HG03378 (cell line): ENCODE results near the gene SDHC.

ENCODE experiments used
- ATAC-seq: cut with Tn5 transposase; IDR thresholded peaks from one replicate; pipeline ENCODE4 v1.9.1; 2021; ENCODE audit warnings: mild to moderate bottlenecking, moderate library complexity; ENCODE audit not compliant: unreplicated experiment

Gene SDHC

GRCh38 chr1:161314201-161314981 lies at the start of gene SDHC:
TSS of gene SDHC (plus strand) at chr1:161314381. CDS start at chr1:161314406, 25 bp downstream.
- ATAC-seq: peak; percentile 84

DNA sequence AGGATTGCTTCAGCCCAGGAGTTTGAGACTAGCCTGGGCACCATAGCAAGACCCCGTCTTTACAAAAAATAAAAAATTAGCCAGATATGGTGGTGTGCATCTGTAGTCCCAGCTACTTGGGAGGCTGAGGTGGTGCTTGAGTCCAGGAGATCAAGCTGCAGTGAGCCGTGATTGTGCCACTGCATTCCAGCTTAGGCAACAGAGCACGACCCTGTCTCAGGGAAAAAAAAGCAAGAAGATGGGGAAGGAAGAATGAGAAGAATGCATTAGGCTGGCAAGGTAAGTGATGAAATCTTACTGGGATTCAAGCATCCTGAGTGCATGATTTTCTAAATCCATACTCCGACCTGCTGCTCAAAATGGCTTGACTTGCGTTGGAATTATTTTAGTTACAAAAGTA lies 48.9 kb upstream of the SDHC start:
- ATAC-seq: no peak

DNA sequence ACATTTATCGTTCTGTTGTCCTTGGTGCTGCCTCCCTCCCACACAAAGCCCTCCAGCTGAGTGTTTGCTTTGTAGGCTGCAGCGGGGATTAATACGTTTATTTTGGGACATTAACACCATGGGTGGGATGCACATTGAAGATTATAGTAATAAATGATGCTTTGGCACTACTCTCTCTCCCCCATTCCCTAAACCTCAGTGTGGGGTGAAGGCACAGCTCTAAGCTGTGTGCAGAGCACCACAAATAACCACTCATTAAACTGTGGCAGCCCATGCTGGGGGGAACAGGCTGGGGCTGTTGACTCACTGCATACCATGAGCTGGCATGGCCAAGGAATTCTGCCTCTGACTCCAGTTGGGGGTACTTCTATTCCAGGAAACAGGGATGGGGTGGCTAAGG lies 48.0 kb upstream of the SDHC start:
- no peak for ATAC-seq

DNA sequence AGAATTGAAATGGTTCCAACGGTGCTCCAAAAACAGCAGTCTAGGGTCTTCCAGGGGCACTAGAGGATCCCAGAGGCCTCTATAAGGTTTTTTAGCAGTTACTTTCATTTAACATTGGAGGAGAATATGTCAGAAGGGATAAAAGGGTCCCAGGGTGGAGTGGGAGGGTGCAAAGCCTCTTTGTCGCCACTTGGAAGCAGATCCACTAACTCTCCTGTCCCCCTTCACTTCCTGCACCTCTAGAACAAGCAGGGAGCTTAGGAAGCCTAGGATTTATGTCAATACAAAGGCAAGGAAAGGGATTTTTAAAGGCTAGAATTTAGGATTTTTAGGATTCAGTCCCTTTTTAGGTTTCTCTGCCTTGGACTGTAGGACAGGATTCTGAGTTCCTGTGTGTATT lies 47.3 kb upstream of the SDHC start:
- ATAC-seq: no peak

GRCh38 chr1:161267321-161267720 lies 46.9 kb upstream of the SDHC start:
- no peak for ATAC-seq

DNA sequence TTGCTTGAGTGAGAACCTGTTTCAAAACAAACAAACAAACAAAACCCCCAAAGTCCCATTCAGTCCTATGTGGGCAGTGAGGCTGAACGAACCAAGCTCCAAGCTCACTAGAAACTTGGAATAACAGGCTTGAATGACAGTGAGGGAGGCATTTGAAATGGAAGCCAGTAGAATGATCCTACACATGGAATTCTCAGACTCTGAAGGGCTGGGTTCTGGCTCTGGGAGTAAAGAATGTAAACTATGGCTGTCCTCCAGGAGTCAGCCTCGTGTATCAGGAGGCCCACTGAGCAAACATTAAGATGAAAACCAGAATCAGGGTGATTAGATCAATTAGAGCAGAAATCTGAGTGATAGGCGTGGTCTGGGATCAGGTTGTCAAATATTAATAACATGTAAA lies 40.8 kb upstream of the SDHC start:
- no peak for ATAC-seq

DNA sequence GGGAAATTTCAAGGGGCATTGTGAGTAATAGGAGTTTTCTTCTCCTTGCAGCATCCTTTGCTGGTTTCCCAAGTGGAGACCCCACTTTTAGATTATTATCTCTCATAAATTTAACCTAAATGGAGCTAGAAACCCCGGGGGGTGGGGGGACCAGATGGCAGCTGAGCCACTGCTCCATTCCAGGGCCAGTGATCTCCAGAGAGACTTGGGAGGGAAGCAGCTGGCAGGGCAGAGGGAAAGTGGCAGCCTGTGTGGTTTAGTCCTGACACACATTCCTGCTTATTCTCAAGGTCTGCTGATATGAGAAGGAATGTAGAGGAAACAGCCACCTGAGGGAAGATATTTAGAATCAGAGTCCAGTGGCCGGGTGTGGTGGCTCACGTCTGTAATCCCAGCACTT lies 39.3 kb upstream of the SDHC start:
- ATAC-seq: no peak

DNA sequence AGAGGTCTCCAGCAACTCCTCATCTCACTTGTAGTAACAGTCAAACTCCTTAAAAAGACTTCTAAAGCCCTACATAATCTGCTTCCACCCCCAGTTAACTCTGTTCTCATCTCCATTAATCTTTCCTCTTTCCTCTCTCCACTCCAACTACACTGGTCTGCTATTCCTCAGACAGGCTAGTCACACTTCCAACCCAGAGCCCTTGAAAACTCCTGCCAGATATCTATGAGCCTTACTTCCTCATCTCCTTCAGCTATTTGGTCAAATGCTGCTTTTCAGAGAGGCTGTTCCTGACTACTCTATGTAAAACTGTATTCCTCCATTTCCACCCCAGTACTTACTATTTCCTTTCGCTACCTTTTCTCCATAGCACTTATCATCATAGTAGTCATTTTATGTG lies 31.2 kb upstream of the SDHC start:
- no peak for ATAC-seq

GRCh38 chr1:161285113-161285512 lies 29.1 kb upstream of the SDHC start:
- no peak for ATAC-seq

DNA sequence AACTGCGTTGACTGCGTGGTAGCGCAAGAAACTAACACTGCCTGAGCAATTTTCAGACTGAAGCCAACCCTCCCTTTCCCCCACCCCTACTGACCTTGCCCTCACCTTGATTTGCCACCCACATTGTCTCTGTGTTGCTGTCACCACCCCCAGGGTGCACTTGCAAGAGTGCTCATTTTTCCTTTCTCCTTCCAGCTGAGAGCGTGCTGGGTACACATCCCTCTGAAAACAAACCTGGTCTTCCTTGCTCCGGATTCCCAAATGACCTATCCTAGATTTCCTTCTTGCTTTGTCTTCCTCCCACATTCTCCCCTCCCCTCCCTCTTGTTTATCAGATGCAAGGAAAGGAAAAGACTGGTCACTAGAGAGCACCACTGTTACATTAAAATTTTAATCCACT lies 28.7 kb upstream of the SDHC start:
- no peak for ATAC-seq

- no peak for ATAC-seq
Observed at GRCh38 chr1:161287482-161288054, 26.6 kb upstream of the SDHC start.

DNA sequence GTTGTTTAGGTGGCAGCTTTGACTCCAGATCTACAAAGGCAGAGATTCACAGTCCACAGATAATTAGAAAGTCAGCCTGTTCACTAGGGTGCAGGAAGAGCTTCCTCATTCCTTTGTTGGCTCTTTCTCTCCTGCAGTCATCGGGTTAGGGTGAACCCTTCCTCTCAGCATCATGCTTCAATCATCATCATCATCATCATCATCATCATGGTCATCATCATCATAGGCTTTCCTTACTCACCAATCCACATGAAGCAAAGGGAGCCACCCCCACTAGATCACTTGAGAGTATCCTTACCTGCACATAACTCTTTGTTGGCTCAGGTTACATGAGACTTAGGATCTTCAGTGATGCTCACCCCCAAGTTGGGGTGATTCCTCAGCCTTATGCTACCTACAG lies 23.4 kb upstream of the SDHC start:
- ATAC-seq: no peak

GRCh38 chr1:161297415-161297814 lies 16.8 kb upstream of the SDHC start:
- no peak for ATAC-seq

DNA sequence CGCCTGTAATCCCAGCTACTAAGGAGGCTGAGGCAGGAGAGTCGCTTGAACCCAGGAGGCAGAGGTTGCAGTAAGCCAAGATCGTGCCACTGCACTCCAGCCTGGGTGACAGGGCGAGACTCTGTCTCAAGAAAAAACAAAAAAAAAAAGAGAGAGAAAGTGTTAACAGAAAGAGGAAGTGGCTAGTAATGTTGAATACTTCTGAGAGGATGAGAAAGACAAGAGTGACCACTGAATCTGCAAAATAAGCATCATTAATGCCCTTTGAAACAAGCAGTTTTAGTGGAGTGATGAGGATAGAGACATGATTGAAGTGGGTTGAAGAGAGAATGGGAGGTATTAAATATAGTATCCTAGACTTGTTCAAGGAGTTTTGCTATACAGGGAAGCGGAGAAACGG lies 16.1 kb upstream of the SDHC start:
- ATAC-seq: no peak

- no peak for ATAC-seq
Observed at GRCh38 chr1:161299347-161299746, 14.8 kb upstream of the SDHC start.

GRCh38 chr1:161300478-161300877 lies 13.7 kb upstream of the SDHC start:
- ATAC-seq: no peak

GRCh38 chr1:161304927-161305866 lies 9.0 kb upstream of the SDHC start:
- ATAC-seq: no peak

- no peak for ATAC-seq
Observed at GRCh38 chr1:161305867-161306519, 8.2 kb upstream of the SDHC start.

GRCh38 chr1:161307230-161307768 lies 6.9 kb upstream of the SDHC start:
- peak; percentile 52 for ATAC-seq

DNA sequence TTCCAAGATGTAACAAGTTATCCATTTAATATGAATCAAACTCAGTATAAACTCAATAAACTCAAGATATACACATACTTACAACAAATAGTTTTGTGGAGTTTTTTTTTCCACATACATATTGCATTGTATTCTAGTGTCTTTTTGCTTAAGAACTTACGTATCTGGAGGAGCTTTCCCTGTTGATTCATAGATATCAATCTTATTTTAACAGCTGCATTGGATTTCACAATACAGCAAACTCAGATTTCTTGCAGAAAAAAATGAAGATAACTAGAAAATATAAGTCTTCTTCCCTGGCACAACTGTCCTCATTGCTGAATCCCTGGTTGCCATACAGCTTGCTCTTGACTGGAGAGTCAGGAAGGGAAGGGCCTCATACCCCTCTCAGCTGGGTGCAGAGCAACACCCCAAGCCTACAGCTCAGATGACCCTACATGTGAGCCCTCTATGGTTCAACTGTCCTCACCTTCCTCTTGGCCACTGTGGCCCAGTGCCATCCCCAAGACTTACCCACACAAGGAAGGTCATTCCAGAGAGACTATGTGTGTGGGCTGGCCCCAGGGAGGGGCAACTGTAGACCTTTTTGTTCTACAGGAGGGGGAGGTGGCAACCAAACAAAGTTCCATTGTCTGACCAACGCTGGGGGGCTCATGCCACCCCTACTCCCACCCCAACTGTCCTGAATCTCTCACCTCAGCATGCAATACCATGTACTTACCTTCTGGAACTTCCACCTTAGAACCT lies 6.1 kb upstream of the SDHC start:
- ATAC-seq: no peak
